ENCODE measurements around the gene ISX. TPM values are rescaled to one million over a fixed set of nuclear protein-coding genes. Genes with fewer than 3 reads are reported as not detected.

ISX gene
- polyA plus RNA-seq, 1 experiment, result not detected

DNA sequence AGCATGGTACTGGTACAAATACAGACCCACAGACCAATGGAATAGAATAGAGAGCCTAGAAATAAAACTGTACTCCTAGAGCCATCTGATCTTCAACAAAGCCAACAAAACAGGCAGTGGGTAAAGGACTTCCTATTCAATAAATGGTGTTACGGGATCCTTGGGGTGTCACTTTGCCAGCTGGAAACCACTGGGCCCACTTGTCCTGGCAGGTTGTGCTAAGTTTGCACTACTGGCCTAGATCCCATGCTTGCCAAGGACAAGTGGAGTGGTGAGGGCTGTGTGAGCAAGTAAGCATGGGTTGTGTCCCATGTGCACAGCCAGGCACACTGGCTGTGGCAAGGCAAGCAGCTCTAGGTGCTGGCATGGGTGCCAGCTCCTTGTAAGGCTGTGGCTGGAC lies 8.8 kb upstream of the ISX start:
- no peak for DNase-seq (ENCODE audit: low read depth)
- POLR2A ChIA-PET, result no interaction called here
- H3K4me3 ChIP-seq (ENCODE audit: low read depth, low read length), result no peak overlapping the region
- H3K36me3 ChIP-seq (ENCODE audit: control insufficient read depth, insufficient read depth, low read length), result no peaks in the 10 kb centered on the region
- CTCF ChIA-PET, result no interaction called here
- TF ChIP-seq, protein P1, sequence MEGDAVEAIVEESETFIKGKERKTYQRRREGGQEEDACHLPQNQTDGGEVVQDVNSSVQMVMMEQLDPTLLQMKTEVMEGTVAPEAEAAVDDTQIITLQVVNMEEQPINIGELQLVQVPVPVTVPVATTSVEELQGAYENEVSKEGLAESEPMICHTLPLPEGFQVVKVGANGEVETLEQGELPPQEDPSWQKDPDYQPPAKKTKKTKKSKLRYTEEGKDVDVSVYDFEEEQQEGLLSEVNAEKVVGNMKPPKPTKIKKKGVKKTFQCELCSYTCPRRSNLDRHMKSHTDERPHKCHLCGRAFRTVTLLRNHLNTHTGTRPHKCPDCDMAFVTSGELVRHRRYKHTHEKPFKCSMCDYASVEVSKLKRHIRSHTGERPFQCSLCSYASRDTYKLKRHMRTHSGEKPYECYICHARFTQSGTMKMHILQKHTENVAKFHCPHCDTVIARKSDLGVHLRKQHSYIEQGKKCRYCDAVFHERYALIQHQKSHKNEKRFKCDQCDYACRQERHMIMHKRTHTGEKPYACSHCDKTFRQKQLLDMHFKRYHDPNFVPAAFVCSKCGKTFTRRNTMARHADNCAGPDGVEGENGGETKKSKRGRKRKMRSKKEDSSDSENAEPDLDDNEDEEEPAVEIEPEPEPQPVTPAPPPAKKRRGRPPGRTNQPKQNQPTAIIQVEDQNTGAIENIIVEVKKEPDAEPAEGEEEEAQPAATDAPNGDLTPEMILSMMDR (IDR thresholded peaks at IDR 0.05; ENCODE audit: insufficient read depth, low read depth, low read length), result no peak
- no peaks in the 10 kb centered on the region for H3K27me3 ChIP-seq (ENCODE audit: control insufficient read depth, insufficient read depth, low read length)

DNA sequence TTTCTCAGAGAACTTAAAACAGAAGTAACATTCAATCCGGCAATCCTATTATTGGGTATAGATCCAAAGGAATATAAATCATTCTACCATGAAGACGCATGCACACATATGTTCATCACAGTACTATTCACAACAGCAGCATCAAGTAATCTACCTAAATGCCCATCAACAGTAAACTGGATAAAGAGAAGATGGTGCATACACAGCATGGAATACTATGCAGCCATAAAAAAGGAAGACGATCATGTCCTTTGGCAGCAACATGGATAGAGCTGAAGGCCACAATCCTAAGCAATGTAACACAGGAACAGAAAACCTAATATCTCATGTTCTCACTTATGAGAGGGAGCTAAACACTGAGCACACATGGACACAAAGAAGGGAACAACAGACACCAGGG lies 6.3 kb upstream of the ISX start:
- no peak overlapping the region for H3K4me3 ChIP-seq (ENCODE audit: low read depth, low read length)
- TF ChIP-seq, protein P1 (IDR thresholded peaks at IDR 0.05; ENCODE audit: insufficient read depth, low read depth, low read length), result no peak
- CTCF ChIA-PET, result no interaction called here
- no peaks in the 10 kb centered on the region for H3K36me3 ChIP-seq (ENCODE audit: control insufficient read depth, insufficient read depth, low read length)
- no peaks in the 10 kb centered on the region for H3K27me3 ChIP-seq (ENCODE audit: control insufficient read depth, insufficient read depth, low read length)
- no peak for DNase-seq (ENCODE audit: low read depth)
- POLR2A ChIA-PET, result no interaction called here

DNA sequence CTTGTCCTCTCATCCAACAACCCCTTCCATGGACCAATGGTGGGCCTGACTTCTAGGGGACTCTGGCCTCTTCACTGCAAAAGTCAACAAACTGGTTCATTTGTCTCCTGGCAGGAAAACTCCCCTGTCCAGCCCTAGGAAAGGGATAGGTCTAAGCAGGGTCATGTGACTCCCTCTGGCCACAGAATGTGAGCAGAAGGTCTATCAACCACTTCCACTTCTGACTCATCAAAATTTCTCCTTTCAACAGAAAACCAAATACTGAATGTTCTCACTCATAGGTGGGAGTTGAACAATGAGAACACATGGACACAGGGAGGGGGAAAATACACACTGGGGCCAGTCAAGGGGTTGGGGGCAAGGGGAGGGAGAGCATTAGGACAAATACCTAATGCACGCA lies 1.3 kb upstream of the ISX start:
- CTCF ChIA-PET, result no interaction called here
- Histone ChIP-seq H3K36me3 (ENCODE audit: control insufficient read depth, insufficient read depth, low read length) (no peaks in the 10 kb centered on the region), H3K4me3 (ENCODE audit: low read depth, low read length) (no peak overlapping the region), H3K27me3 (ENCODE audit: control insufficient read depth, insufficient read depth, low read length) (no peaks in the 10 kb centered on the region)
- no peak for DNase-seq (ENCODE audit: low read depth)
- TF ChIP-seq, protein P1 (IDR thresholded peaks at IDR 0.05; ENCODE audit: insufficient read depth, low read depth, low read length), result no peak
- POLR2A ChIA-PET, result no interaction called here

DNA sequence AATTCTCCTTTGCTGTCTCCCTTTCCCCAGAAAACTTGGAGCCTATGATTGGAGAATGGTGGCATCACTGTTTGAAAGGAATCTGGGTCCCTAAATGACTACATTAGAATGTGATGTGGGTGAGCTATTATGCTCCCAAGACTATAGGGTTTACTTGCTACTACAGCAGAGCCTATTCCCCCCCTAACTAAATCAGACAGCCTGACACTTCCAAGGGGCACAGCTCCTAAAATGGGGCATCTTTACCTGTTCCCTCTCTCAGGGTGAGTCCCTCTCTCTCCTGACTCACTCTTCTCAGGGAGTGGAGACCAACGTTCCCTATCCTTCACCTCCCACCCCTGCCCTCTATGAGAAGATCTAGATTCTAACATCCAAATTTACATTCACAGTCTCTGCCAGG lies 775 bp upstream of the ISX start:
- H3K36me3 ChIP-seq (ENCODE audit: control insufficient read depth, insufficient read depth, low read length), result no peaks in the 10 kb centered on the region
- DNase-seq (ENCODE audit: low read depth), result no peak
- CTCF ChIA-PET, result no interaction called here
- TF ChIP-seq, protein P1 (IDR thresholded peaks at IDR 0.05; ENCODE audit: insufficient read depth, low read depth, low read length), result no peak
- POLR2A ChIA-PET, result no interaction called here
- no peak overlapping the region for H3K4me3 ChIP-seq (ENCODE audit: low read depth, low read length)
- no peaks in the 10 kb centered on the region for H3K27me3 ChIP-seq (ENCODE audit: control insufficient read depth, insufficient read depth, low read length)

DNA sequence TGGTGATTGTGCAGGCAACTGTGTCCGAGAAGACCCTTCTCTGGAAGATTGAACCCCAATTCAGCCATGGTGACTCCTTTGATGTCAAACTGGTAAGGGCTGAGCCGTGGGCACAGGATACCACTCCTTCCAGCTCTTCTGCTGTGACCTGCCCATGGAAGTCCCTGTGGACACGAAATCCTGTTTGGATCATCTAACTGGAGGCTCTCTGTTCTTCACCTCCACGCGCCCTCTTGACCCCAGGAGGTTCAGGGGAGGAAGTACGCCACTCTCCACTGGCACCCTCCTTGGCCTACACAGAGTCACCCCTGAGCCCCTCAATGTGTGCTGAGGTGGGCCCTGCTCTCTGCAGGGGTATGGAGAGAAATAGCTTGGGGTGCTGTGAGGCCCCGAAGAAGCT lies 810 bp downstream of the ISX start:
- Histone ChIP-seq H3K36me3 (ENCODE audit: control insufficient read depth, insufficient read depth, low read length) (no peaks in the 10 kb centered on the region), H3K27me3 (ENCODE audit: control insufficient read depth, insufficient read depth, low read length) (no peaks in the 10 kb centered on the region), H3K4me3 (ENCODE audit: low read depth, low read length) (no peak overlapping the region)
- DNase-seq (ENCODE audit: low read depth), result no peak
- ChIA-PET POLR2A (no interaction called here), CTCF (no interaction called here)
- TF ChIP-seq, protein P1 (IDR thresholded peaks at IDR 0.05; ENCODE audit: insufficient read depth, low read depth, low read length), result no peak

Measured in BJ (cell line).